B cell (primary cell): ENCODE measurements around the gene COL26A1. TPM values are rescaled to one million over a fixed set of nuclear protein-coding genes. Genes with fewer than 3 reads are reported as not detected.

Source experiments
- ATAC-seq: fragments of 200-7000 bp; cut with Tn5 transposase; one replicate; pipeline ENCODE4 v1.10.0; 2021; ENCODE audit warnings: low read depth, mild to moderate bottlenecking, moderate number of reproducible peaks, moderate library complexity
- CTCF ChIA-PET: fragments of 350-600 bp; sonication (Branson Sonifier 250); formaldehyde crosslinking; loops from one replicate; lab custom pipeline; 2021; ENCODE audit warnings: antibody characterized with exemption, inconsistent platforms; lab: Charles Lee
- POLR2A ChIA-PET: fragments of 350-600 bp; sonication (Branson Sonifier 250); formaldehyde crosslinking; loops from one replicate; lab custom pipeline; 2021; ENCODE audit warnings: antibody characterized with exemption; lab: Charles Lee
- DNase-seq: peaks from one replicate; pipeline ENCODE4 v3.0.0; 2013
- H2AFZ ChIP-seq: 2 replicates; pipeline ENCODE4 v1.6.1; 2012; ENCODE audit warnings: mild to moderate bottlenecking, low read depth, low read length; ENCODE audit not compliant: insufficient read depth, poor library complexity, severe bottlenecking
- H3K27ac ChIP-seq, 2 donors: 1 replicate in 1 of 2; 2 replicates in 1 of 2; pipeline ENCODE4 v1.5.1; 2012 to 2013; ENCODE audit warnings: low read length in 2 of 2, mild to moderate bottlenecking in 2 of 2, moderate library complexity in 1 of 2
- H3K27me3 ChIP-seq, 4 experiments: fragments of 200-600 bp in 1 of 4; sonication (generic) in 1 of 4; replicated peaks in 1 of 4; 1 replicate in 2 of 4; 2 replicates in 2 of 4; pipeline versions ENCODE4 v1.6.1 to v1.7.0; 2013 to 2016; ENCODE audit warnings: low read length in 3 of 4, mild to moderate bottlenecking in 2 of 4, mixed read lengths in 1 of 4, moderate library complexity in 1 of 4; ENCODE audit not compliant: insufficient read depth in 4 of 4, control insufficient read depth in 3 of 4; ENCODE audit errors: control extremely low read depth in 1 of 4
- H3K36me3 ChIP-seq, 2 experiments: replicated peaks in 1 of 2; 1 replicate in 1 of 2; 2 replicates in 1 of 2; pipeline versions ENCODE4 v1.6.1 to v1.7.1; 2013; ENCODE audit warnings: low read length in 1 of 2; ENCODE audit not compliant: insufficient read depth in 2 of 2, control insufficient read depth in 1 of 2; ENCODE audit errors: control extremely low read depth in 1 of 2, extremely low read depth in 1 of 2
- H3K4me1 ChIP-seq, 2 donors: fragments of 200-600 bp in 1 of 2; sonication (generic) in 1 of 2; 1 replicate in 1 of 2; 2 replicates in 1 of 2; pipeline versions ENCODE4 v1.5.1 to v1.6.1; 2013 to 2017; ENCODE audit warnings: low read length in 2 of 2; ENCODE audit not compliant: control insufficient read depth in 2 of 2, insufficient read depth in 2 of 2
- H3K4me2 ChIP-seq: replicated peaks from 2 replicates; pipeline ENCODE3; 2012; ENCODE audit warnings: mild to moderate bottlenecking, low read depth, low read length; ENCODE audit not compliant: poor library complexity, severe bottlenecking
- H3K4me3 ChIP-seq, 5 experiments: fragments of 200-600 bp in 1 of 5; sonication (generic) in 1 of 5; 1 replicate in 3 of 5; 2 replicates in 2 of 5; pipeline versions ENCODE4 v1.5.1 to v1.7.0; 2011 to 2016; ENCODE audit warnings: low read length in 4 of 5, mild to moderate bottlenecking in 4 of 5, low read depth in 2 of 5, control low read depth in 1 of 5, moderate library complexity in 1 of 5; ENCODE audit not compliant: insufficient read depth in 1 of 5; ENCODE audit errors: control extremely low read depth in 1 of 5, extremely low read depth in 1 of 5
- H3K79me2 ChIP-seq: fragments of 200-600 bp; sonication (generic); one replicate; pipeline ENCODE4 v1.6.0; 2016; ENCODE audit warnings: low read length; ENCODE audit not compliant: control insufficient read depth, insufficient read depth
- H3K9ac ChIP-seq: fragments of 200-600 bp; sonication (generic); 2 replicates; pipeline ENCODE4 v1.6.1; 2017; ENCODE audit warnings: mild to moderate bottlenecking, low read length, moderate library complexity
- H3K9me3 ChIP-seq, 3 donors: one replicate each; pipeline versions ENCODE4 v1.6.1 to v1.7.1; 2013; ENCODE audit warnings: low read length in 2 of 3; ENCODE audit not compliant: control insufficient read depth in 2 of 3, insufficient read depth in 1 of 3; ENCODE audit errors: control extremely low read depth in 1 of 3
- H4K20me1 ChIP-seq: 2 replicates; pipeline ENCODE4 v1.6.0; 2012; ENCODE audit warnings: mild to moderate bottlenecking, low read length; ENCODE audit not compliant: insufficient read depth, control insufficient read depth, poor library complexity, severe bottlenecking
- H3K27ac Mint-ChIP-seq: one replicate; pipeline ENCODE4 v1.8.0; 2021; ENCODE audit warnings: mixed read lengths
- H3K27me3 Mint-ChIP-seq: one replicate; pipeline ENCODE4 v1.8.0; 2021; ENCODE audit warnings: mixed read lengths
- H3K4me1 Mint-ChIP-seq: one replicate; pipeline ENCODE4 v1.8.0; 2021; ENCODE audit warnings: mixed read lengths
- H3K4me3 Mint-ChIP-seq: one replicate; pipeline ENCODE4 v1.8.0; 2021; ENCODE audit warnings: mixed read lengths
- H3K9me3 Mint-ChIP-seq: one replicate; pipeline ENCODE4 v1.8.0; 2022; ENCODE audit warnings: mixed read lengths; ENCODE audit not compliant: insufficient read depth
- CTCF ChIP-seq: fragments of 200-600 bp; IDR thresholded peaks from one replicate; pipeline ENCODE4 v1.8.0; 2022; ENCODE audit warnings: antibody characterized with exemption, mild to moderate bottlenecking
- EZH2 ChIP-seq: IDR thresholded peaks from 2 replicates; pipeline ENCODE4 v1.6.1; 2012; ENCODE audit warnings: borderline replicate concordance, low read depth, mild to moderate bottlenecking, moderate library complexity, low read length; ENCODE audit not compliant: insufficient read depth, poor library complexity, severe bottlenecking
- WGBS: methylation state at CpG from one replicate; pipeline ENCODE4 v1.1.5; 2013; ENCODE audit warnings: missing lambda C conversion rate; ENCODE audit not compliant: insufficient coverage; 5-methylcytosine and 5-hydroxymethylcytosine counted together
- intact Hi-C: fragments of 100-400 bp; cut with micrococcal nuclease; formaldehyde crosslinking; loops from one replicate; pipeline ENCODE4 v1.10.0; 2022
- polyA plus RNA-seq: library from polyadenylated mRNA; depleted of rRNA; stranded (reverse); fragments of >200 nt; gene quantifications from 2 replicates; pipeline ENCODE4 v1.2.3, GENCODE V29; 2012
- total RNA-seq, 2 donors: library from RNA; stranded (reverse); fragments of 120-200 nt in 1 of 2; gene quantifications; 1 replicate in 1 of 2; 2 replicates in 1 of 2; pipeline versions ENCODE4 v1.2.3 to v1.2.4, GENCODE V29; 2013 to 2022

The COL26A1 gene
- total and polyA plus RNA-seq, 2 donors (not counting 1 experiment from before 2014, with no cell fraction given): not detected

DNA sequence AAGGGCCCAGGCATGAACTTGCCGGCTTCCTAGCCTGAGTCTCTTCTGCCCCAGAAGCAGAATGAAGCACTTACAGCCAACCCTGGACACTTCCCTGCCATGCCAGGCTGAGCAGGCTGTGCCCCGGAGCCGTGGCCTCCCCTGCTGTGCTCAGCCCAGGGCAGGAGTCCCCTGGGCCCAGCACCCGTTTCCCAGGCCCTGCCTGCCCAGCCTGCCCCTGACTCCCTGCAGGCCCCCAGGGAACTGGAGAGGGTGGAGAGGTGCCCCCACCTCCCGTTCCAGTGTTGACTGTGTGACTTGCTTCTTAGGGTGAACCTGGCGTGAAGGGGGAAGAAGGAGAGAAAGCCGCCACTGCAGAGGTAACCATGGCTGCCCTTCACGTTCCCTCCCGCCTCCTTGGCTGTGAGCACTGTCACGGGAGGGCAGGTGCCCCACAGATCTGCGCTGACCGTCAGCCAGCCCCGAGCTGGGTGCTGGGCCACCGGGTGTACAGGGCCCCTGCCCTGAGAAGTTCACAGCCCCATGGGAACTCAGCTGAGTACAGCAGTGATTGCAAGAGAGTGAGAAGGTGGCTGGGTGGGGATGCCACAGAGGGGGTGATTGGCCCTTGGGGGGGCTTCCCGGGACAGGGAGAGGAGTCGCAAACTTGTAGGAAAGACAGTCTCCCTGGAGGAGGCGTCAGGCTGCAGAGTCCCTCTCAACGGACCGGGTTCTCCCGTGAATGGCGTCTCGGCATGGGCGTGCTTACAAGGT is 190.5 kb downstream of the COL26A1 start:
- no peak for TF ChIP-seq EZH2
- no peak for TF ChIP-seq CTCF
- Histone ChIP-seq H3K36me3 (no peaks in the 10 kb centered on the region), H3K9me3 (no peaks in the 10 kb centered on the region), H3K4me3 (no peak overlapping the region), H3K27me3 (peaks cover 0 to 3% (median 0%) of the 10 kb centered on the region in 4 experiments), H2AFZ (no peak overlapping the region), H3K4me1 (no peaks in the 10 kb centered on the region), H3K27ac (no peak overlapping the region), H4K20me1 (no peaks in the 10 kb centered on the region), H3K4me2 (no peak overlapping the region), H3K79me2 (no peaks in the 10 kb centered on the region), H3K9ac (no peak overlapping the region)
- no peak for ATAC-seq
- no peak for DNase-seq
- ChIA-PET CTCF (interaction anchor here (1.9 kb wide), 1 partner anchor 10 kb away, joined by 11 read pairs; no protein-coding TSS in a partner anchor), POLR2A (no interaction called here)
- no peak overlapping the region for H3K27ac Mint-ChIP-seq
- H3K9me3 Mint-ChIP-seq: no peaks in the 10 kb centered on the region
- peaks cover 23% of the 10 kb centered on the region for H3K27me3 Mint-ChIP-seq
- intact Hi-C loops: no loop called here
- WGBS: 89% methylated on average over 23 of the region's 23 CpGs
- H3K4me3 Mint-ChIP-seq: no peak overlapping the region
- no peaks in the 10 kb centered on the region for H3K4me1 Mint-ChIP-seq

DNA sequence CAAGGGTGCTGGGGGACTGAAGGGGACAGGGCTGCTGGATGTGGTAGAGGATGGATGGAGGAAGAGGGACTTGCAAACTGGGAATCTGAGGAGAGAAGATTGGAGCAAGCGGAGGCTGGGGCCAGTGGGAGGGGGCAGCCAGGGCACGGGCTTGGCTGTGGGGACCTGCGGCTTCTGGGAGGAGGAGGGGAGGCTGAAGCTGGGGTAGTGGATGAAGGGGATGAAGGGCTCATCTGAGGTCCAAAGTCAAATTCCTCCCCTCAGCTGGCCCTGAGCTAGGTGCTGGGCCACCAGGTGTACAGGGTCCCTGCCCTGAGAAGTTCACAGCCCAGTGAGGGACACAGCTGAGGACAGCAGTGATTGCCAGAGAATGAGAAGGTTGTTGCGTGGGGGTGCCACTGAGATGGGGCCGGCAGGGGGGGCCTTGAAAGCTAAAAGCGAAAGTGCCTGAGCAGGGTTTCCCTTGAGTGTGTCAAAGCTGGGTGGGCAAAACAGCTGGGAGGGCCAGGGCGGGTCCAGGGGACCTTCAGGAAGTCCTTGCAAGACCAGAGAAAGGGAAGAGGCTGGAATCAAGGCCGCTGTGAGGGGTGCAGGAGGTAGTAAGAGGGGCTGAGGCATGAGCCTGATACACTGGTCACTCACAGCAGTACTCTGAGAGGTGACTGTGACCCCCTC is 191.2 kb downstream of the COL26A1 start:
- Mint-ChIP-seq H3K4me1 (no peaks in the 10 kb centered on the region), H3K27me3 (peaks cover 18% of the 10 kb centered on the region), H3K27ac (no peak overlapping the region), H3K9me3 (no peaks in the 10 kb centered on the region), H3K4me3 (no peak overlapping the region)
- Histone ChIP-seq H3K4me2 (no peak overlapping the region), H3K27ac (no peak overlapping the region), H2AFZ (no peak overlapping the region), H3K9ac (no peak overlapping the region), H4K20me1 (no peaks in the 10 kb centered on the region), H3K4me3 (no peak overlapping the region), H3K27me3 (peaks cover 0 to 3% (median 0%) of the 10 kb centered on the region in 4 experiments), H3K36me3 (no peaks in the 10 kb centered on the region), H3K9me3 (peaks cover 0 to 3% (median 0%) of the 10 kb centered on the region in 3 donors), H3K79me2 (no peaks in the 10 kb centered on the region), H3K4me1 (no peaks in the 10 kb centered on the region)
- ChIA-PET POLR2A (no interaction called here), CTCF (no interaction called here)
- TF ChIP-seq CTCF (no peak), EZH2 (no peak)
- intact Hi-C loops: no loop called here
- DNase-seq (no peak), ATAC-seq (no peak)
- WGBS: 84% methylated on average over 7 of the region's 8 CpGs
